HPDE6-E6E7 (cell line): ENCODE results near the gene C10orf71.

Experiments used
- DNase-seq: peaks from one replicate; pipeline ENCODE4 v3.0.0; 2011; ENCODE audit warnings: missing footprints; ENCODE audit errors: extremely low spot score

The C10orf71 gene

DNA sequence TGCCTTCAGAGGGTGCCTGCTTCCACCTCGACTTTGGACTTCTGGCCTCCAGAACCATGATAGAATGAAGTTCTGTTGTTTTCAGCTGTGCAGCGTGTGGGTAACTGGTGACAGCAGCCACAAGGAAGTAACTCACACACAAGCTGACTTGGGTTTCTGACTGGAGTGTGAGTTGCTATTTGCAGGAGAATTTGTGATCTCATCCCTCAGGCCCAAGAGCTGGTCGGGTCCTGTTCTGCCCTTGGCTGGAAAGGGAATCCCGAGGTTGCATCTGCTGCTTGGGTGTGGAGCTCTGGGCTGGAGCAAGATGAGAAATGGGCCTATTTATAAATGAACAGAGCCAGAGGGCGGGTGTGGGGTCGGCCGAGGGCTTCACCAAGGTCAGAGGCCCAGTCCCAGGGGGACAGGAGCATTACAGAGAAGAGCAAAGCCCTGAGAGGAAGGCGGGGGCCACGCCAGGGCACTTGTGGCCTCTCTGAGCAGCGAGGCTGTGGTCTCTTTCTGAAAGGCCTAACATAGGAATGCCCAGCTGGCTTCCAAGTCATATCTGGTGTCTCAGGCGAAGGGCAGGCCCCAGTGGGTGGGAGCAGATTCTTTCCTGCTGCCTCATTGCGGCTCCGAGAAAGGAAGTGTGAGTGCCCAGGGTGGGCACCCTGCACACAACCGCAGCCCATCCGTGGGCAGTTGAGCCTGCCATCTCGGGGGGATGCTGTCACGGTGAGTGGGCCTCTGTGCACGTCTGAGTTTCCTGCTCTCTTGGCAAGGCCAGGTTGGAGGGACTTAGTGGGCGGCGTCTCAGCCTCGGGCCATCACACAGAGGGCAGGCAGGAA is 26.5 kb upstream of the C10orf71 start:
- DNase-seq: no peak

DNA sequence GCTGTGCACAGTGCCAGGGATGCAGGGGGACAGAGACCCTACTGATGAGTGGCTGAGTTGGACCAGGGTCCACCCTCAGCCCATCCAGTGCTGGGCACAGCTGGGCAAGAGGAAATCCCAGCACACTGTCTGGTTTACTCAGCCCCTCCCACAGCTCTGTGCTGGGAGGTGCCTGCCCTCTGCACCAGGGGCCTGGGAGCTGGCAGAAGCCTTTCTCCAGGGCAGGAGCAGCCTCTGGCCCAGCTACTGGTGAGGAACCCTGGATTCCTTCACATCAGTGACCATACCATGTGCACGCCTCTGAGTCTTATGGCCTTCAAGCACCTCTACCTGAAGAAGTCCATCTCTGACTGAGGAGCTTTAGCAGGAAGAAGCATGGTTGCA is 25.9 kb upstream of the C10orf71 start:
- no peak for DNase-seq

- no peak for DNase-seq
Observed at GRCh38 chr10:49273626-49274025, 25.3 kb upstream of the C10orf71 start.

DNA sequence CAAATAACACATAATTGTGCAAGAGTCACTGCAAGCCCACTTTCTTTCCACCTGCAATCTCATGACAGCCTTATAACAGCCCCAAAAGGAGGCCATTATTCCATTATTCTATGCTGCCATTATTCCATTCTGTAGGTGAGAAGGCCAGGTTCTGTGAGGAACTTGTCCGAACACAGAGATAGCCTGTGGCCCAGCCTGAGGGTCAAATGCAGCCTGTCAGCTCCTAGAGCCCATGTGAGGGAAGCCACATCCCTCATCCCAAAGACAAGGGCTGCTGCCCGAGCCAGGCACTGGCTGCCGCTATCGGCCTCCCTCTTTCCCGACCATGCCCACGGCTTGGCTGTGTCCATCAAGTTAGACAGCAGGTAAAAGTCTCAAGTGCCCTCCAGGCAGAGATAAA is 24.1 kb upstream of the C10orf71 start:
- DNase-seq: no peak

- no peak for DNase-seq
Observed at GRCh38 chr10:49275896-49276295, 23.1 kb upstream of the C10orf71 start.

DNA sequence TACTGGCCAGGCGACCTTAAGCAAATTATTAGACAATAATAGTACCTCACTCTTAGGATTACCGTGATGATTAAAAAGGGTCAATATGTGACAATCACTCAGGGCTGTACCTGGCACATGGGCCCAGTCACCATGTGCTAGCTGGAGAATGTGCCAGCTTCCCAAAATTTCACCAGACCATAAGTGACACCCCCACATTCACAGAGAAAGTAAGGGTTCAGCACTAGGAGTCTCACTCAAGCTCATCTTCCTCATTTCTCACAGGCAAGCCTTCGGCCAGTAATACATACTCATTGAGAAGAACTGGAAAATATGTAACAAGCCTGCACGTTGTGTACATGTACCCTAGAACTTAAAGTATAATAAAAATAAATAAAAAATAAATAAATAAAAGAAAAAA is 22.4 kb upstream of the C10orf71 start:
- no peak for DNase-seq

DNA sequence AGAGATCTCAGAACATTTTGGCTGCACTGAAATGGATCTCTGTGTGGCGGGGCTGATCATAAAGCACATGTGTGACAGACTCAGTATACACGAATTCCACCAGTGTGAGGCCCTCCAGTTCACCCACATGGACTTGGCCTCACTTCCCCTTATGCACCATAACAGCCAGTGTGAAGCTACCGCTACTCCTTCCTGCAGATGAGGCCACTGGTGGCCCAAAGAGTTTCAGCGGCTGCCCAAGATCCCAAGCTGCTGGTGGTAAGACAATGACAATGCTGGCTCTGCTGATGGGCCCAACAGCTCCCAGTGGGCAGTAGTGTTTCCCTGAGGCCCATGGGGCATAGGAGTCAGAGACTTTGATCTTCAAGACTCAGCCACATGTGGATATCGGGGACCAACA is 21.0 kb upstream of the C10orf71 start:
- no peak for DNase-seq

- DNase-seq: no peak
Observed at GRCh38 chr10:49278497-49278981, 20.4 kb upstream of the C10orf71 start.

DNA sequence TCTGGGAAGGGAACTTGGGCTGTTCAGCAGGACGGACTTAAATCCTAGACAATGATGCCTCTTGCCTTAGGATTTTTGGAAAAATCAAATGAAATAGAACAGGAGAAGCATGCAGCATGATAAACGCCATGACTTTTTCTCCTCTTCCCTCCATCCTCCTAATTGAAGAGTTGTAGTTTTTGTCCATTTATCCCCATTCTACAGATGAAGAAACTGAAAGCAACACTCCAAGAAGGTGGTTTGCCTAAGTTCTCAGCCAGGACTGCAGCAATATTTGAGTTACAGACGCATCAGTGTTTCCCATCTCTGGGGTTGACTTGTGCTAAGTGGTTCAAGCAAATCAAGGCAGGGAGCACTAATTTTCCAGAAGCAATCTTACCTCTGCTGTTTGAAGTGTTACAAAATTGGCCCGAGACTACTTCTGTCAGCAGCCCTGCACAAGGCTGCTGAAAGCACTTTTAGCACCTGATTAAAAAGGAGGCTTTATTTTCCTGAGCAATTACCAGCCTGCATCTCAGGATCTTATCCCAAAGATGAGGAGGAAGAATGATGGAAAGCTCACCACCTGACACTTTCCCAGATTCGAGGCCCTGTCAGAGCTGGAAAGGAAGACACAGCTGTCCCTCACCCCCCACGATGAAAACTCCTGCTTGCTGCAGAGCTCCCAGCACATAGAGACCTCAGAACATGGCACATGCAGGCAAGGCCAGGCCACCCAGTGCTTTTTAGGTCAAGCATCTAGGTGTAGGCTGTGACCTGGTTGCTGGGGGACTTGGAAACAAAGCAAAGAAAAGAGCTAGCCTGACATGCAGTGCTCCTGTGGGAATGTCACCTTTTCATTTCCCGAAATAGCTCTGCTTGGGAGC is 19.7 kb upstream of the C10orf71 start:
- DNase-seq: no peak

GRCh38 chr10:49280001-49280408 is 19.0 kb upstream of the C10orf71 start:
- DNase-seq: no peak

- no peak for DNase-seq
Observed at GRCh38 chr10:49281461-49281860, 17.5 kb upstream of the C10orf71 start.

GRCh38 chr10:49282306-49282705 is 16.7 kb upstream of the C10orf71 start:
- no peak for DNase-seq

DNA sequence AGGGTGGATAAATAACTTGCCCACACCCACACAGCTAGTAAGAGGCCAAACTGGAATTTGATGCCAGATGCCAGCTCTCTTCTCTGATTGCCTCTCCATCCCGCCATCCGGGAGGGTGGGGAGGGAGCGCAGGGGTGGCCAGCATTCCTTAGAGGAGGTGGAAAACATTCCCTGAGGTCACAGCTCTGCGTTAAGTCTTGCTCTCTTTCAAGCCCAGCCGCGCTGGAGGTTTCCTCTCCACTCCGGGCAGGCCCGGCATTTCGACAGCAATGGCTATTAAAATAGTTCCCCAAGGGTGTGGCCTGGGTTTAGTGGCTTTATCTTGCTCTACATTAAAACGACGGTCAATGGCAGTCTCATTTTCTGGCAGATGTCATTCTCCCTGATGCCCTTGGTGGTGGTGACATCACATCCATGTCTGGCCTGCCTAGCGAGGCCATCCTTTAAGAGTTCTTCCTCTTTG is 16.1 kb upstream of the C10orf71 start:
- DNase-seq: no peak

GRCh38 chr10:49283491-49283890 is 15.5 kb upstream of the C10orf71 start:
- no peak for DNase-seq

DNA sequence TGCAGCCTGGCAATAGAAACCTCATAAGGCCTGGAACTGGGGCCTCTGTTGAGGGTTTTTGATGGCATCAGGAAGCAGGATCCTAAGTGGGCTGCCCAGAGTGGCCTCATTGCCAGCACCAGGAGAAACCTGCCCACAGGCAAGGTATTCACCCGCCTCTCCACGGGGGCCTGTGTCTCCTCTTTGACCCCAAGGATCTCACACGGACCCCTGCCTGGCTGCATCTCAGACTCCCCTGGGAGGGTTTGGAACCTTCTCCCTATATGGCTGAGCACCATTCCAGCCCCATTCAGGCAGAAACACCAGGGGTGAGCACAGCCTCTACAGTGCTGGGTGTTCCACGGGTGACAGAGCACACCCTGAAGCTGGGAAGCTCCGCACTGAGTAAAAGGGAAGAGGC is 14.6 kb upstream of the C10orf71 start:
- DNase-seq: no peak

- DNase-seq: no peak
Observed at GRCh38 chr10:49285232-49285631, 13.7 kb upstream of the C10orf71 start.

GRCh38 chr10:49286686-49287085 is 12.3 kb upstream of the C10orf71 start:
- no peak for DNase-seq

DNA sequence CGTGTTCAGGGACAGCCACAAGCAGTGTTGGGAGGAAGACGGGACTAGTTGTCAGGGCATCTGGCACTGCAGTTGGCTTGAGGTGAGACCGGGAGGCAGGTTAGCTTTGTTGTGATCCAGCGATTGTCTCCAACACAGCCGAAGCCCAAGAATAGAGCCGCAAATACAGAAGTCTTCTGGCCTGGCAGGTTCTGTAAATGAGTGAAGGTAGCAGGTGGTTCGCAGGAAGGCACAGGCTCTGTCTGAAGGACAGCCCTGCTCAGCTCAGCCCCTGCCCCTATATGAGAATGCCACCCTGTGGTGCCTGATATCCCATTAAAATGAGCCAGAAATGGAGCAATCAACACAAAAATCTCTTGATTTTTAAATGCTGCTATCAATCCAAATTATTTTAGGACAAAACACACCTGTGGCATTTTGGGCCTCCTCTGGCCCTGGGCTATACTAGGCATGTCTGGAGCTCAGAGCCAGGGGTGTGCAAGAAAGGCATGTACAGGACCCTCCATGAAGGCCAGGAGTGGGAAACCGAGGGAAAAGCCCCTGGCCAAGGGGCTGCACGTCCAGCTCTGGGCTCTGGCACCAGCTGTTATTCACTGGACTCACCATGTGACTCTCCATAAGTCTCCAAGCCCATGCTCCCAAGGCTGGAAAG is 11.2 kb upstream of the C10orf71 start:
- no peak for DNase-seq

DNA sequence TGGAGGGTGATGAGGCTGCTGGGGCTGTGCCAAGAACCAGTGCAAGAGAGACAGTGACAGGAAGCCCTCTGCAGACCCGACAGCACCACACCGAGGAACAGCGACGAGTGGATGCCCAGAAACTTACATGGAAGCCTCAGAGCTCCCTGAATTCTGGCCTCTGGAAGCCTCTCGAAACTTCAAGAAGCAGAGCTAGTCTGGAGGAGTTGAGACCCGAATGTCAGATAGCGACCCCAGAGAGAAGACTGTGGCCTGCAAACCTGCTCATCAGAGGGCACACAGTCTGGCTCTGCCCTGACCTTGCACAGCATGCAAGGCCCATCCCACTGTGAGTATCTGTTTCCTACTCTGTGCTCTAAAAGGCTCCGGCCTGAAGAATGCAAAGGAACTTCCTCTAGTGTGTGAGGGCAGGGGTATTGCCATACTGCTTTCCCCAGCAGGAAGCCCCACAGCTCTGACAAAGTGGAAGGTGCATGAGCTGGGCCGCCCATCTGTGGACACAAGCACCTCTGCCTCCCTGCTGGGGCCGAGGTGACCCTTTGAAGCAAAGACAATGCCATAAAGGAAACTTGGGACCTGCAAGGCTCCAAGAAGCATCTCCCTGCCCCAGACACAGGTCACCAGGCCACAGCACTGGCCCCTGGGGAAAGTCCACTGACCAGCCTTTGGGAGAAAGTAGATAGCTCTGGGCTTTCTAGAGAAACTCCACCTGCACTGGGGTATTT is 10.5 kb upstream of the C10orf71 start:
- DNase-seq: no peak

DNA sequence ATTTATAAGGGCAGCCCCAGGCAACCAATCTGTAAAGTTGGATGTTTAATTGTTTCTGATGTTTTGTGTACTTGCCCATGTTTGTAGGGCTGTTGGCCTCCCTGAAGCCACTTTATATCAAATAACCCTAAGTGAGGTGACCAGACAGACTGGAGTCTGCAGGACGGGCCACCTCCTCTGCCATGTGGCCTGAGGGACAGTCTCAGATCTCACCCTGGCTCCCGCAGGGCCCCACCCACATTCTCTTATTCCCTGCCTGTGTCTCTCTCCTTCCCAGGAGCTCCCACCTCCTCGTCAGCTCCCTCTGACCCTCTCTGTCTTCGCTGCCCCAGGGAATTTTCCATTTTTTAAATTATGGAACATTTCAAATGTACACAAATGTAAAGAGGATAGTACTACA is 9.5 kb upstream of the C10orf71 start:
- DNase-seq: no peak

DNA sequence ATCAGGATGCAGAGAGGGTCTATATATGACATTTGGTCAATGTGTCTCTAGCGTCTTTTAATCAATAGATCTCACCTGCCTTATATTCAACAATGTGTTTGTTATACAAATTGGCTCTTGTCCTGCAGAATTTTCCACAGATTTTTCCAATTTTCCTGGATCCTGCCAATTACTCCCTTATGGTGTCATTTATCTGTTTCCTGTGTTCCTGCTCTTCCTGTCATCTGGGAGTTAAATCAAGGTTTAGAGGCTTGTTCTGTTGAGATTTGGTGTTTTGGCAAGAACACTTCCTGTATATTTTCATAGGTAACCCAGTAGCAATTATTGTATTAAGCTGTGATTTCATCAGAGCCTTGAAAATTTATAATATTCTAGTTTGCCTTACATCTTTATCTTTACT is 8.8 kb upstream of the C10orf71 start:
- DNase-seq: no peak

GRCh38 chr10:49290607-49291006 is 8.4 kb upstream of the C10orf71 start:
- no peak for DNase-seq
